NCI-H2081 treated with DMSO at 0.1 percent for 48 hours (cell line): Measurements from ENCODE around the gene CHST12.

ENCODE experiments used
- DNase-seq: peaks from one replicate; lab custom pipeline; 2025; lab: John Stamatoyannopoulos, UW

CHST12 gene

GRCh38 chr7:2481195-2481594 lies 77.8 kb downstream of the CHST12 start:
- DNase-seq, result no peak

- no peak for DNase-seq
Observed at GRCh38 chr7:2482725-2483451, 79.5 kb downstream of the CHST12 start.

- DNase-seq, result no peak
Observed at GRCh38 chr7:2483494-2483893, 80.1 kb downstream of the CHST12 start.

GRCh38 chr7:2484868-2485267 lies 81.5 kb downstream of the CHST12 start:
- DNase-seq, result no peak

- no peak for DNase-seq
Observed at GRCh38 chr7:2487586-2488271, 84.3 kb downstream of the CHST12 start.

GRCh38 chr7:2488272-2488645 lies 84.8 kb downstream of the CHST12 start:
- DNase-seq, result no peak

DNA sequence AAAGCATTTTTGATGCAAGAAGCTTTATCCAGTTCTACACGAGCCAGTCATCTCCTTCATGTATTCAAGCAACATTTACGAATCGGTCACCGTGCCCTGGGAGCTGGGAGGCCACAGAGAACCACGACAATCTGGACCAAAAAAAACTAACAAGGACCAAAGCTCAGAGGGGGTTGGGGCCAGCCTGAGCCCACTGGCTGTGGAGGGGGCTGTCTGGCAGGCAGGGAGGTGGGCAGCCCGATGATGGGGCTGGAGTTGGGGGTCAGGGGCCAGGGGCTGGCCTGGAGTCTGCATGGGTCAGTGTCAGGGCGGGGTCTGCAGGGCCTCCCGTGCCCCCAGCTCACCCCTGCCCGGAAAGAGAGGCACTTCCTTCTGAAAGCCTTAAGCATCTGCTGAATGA lies 85.3 kb downstream of the CHST12 start:
- no peak for DNase-seq

- DNase-seq, result no peak
Observed at GRCh38 chr7:2490181-2490651, 86.8 kb downstream of the CHST12 start.

- DNase-seq, result no peak
Observed at GRCh38 chr7:2492038-2492437, 88.6 kb downstream of the CHST12 start.

DNA sequence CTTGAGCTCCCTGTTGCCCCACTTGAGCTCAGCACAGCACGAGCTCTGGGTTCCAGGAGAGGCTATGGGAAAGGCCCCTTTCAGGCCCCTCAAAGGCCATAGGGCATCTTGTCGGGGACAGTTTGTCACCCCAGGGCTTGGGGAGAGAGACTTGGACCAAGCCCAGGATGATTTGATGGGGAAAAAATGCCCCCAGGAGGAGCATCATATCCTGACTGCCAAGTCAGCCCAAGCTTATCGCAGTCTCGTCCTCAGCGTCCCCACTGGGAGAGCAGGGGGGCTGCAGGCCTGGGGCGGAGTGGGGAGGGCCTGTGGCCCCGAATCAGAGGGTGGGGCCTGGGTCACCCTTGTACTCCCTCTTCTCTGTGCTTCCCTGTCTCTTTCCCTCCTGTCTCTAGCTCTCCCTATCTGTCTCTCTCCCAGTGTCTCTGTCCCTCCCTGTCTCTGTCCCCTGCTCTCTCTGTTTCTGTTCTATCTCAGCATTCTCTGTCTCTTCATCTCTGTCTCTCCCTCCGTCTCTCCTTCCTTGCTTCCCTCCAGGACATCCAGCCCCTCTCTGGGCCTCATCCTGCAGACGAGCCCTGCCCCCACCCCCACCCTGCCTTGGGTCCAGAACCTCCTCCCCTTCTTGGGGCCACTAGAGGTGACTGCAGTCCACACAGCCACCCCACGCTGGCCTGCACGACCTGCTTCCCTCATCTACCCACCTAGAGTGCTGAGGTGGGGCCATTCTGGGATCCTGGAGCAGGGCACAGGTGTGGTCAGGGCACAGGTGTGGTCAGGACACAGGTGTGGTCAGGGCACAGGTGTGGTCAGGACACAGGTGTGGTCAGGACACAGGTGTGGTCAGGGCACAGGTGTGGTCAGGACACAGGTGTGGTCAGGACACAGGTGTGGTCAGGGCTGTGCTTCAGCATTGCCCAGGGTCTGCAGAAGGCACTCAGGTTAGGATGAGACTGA lies 90.1 kb downstream of the CHST12 start:
- no peak for DNase-seq

DNA sequence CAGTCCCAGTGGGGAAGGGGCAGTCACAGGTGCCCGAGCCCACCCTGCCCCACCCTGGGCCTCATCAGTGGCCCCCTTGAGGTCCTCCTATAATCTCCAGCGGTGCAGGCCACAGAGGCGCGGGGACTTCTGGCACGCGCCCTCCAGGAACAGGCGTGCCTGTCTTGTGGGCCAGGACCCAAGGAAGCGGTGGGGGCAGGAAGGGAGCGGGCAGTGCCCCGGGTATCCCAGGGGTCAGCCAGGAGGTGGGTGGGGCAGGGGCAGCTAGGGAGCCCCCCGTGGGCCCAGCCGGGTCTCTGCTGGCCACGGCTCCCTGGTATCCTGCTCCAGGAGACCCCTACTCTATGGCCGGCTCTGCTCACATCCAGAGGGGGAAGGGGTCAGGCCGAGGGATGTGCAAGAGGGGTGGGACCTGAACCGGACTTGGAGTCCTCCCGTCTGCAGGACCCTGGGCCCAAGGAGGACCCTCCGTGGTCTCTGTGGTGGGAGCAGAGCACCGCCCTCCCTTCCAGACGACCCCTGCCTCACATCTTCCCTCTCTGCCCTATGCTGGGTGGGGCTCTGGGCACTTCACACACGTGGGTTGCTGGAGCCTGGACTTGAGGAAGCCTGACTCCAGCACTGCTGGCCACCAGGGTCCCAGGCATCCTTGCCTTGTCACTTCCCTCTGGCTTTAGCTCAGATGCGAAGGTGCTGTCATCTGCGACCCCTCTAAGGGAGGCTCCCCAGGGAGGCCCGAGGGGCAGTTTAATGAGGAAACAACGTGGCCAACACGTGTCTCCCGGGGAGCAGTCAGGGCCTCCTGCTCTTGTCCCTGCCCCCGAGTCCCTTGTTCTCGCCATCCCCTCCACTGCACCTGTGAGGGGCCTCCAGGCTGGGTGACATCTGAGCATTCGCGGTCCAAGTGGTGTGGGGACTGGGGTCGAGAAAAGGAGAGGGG lies 91.0 kb downstream of the CHST12 start:
- no peak for DNase-seq

DNA sequence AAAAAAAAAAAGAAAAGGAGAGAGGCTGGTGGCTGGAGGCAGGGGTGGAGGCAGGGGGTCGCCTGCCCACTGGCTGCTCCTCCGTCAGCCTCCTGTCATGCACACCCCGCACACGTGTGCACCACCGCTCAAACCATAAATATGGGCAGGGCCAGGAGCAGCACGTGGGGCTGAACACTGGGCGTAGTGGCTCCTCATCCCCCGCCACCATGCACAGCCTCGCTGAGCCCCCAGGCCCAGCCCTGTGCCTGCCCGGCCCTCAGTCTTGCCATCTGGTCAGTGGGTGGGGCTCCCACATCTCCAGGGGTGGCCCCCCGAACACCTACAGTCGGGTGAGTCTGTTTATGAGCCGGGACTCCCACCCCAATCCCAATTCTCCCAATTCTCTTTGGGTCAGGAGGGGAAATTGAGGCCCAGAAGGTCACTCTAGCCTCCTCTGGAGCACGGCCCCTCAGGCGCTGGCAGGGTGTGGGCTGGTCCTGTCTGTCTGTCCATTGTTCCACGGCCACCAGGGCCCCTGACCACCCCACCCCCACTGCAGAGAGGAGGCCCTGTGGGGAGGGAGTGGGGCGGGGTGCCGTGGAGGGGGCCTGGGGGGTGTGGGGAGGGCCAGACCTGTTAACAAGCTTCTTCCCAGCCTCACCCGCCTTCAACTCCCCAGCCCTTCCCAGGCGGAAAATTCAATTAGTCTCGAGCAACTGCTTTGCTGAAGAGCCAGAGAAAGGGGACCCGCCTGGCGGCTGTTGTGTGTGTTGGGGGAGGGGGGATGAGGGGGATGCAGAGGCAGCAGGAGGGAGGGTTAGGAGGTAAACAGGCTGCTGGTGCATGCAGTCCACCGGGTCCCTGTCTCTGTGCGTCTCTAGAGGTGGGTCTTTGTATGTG lies 92.2 kb downstream of the CHST12 start:
- DNase-seq, result no peak

DNA sequence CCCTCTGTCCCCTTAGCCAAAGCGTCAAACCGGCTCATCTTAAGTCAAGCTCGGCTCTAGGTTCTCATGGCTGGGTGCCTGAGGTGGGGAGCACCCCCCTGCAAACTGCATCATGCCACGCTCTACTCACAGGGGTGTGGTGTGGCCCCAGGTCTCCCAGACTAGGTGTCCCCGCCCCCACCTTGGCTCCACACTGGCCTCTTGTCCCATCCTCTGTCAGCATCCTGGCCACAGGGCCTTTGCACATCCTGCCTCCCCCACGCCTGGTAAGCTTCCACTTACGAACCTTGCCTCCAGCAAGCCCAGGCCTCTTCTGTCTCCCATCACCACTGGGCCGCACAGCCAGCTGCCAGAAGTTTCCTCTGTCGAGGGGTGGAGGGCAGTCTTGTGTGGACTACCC lies 93.0 kb downstream of the CHST12 start:
- DNase-seq, result no peak

GRCh38 chr7:2497065-2497464 lies 93.7 kb downstream of the CHST12 start:
- DNase-seq, result no peak

DNA sequence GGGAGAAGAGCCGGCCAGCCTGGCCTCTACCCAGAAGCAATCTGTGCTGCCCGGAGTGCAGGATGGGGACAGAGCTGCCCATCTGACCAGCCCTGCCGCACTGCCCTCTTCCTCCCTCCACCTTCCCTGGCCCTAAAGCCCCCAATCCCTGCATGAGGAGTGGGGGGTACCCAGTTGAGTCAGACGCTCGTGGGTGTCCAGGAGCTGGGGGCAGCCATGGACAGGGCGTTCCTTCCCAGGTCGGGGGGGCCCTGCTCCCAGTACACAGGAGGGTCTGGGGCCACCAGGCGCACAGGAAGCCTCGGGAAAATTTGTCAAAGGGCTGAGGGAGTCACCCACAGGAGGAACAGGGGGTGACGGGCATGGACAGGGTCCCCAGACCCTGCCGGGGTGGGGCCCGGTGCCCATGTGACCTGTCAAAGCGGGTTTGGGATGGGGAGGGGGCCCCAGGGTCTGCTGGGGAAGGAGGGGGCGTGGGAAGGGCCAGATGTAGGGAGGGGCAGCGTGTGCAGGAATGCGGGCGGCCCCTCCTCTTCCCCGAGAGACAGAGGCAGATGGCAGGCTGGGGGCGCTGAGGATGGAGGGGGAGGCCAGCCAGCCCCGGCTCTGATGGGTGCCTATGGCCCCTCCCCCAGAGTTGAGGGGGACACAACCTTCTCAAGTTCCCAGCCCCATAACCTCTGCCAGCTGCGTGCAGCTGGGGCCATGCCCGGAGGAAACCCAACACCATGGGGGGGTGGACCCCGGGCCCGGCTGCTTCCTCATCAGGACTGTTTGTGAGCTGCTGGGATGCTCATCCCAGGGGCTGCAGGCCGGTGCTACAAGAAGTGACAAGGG lies 94.3 kb downstream of the CHST12 start:
- no peak for DNase-seq
